IMR-90 (cell line): Measurements from ENCODE around the gene ANKH. TPM values are rescaled to one million over a fixed set of nuclear protein-coding genes. Genes with fewer than 3 reads are reported as not detected.

ENCODE experiments used
- ATAC-seq: fragments of 200-7000 bp; cut with Tn5 transposase; 2 replicates; pipeline ENCODE4 v1.9.1; 2020; ENCODE audit warnings: low read depth, mild to moderate bottlenecking, moderate library complexity
- BruUV-seq: library from RNA; stranded (reverse); fragments of 400-500 nt; replicated peaks from 2 replicates; lab custom pipeline; 2021; lab: Mats Ljungman, UMichigan
- CTCF ChIA-PET: fragments of 300-600 bp; formaldehyde crosslinking; extraction: SDS; loops from one replicate; lab custom pipeline; 2021; ENCODE audit warnings: antibody characterized with exemption; lab: Yijun Ruan, JAX
- POLR2A ChIA-PET: fragments of 300-600 bp; sonication (Branson Sonifier 250); formaldehyde crosslinking; loops from one replicate; lab custom pipeline; 2022; ENCODE audit warnings: antibody characterized with exemption; ENCODE audit not compliant: unreplicated experiment; lab: Charles Lee
- DNase-seq: peaks from one replicate; pipeline ENCODE4 v3.0.0; 2013
- H2AFZ ChIP-seq: replicated peaks from 2 replicates; pipeline ENCODE3; 2013; ENCODE audit warnings: low read length, mild to moderate bottlenecking; ENCODE audit not compliant: poor library complexity
- H2AK5ac ChIP-seq: 2 replicates; pipeline ENCODE4 v1.6.1; 2013; ENCODE audit warnings: low read depth, low read length, inconsistent platforms
- H2AK9ac ChIP-seq: replicated peaks from 2 replicates; pipeline ENCODE3; 2013; ENCODE audit warnings: mild to moderate bottlenecking, low read depth, low read length, moderate library complexity; ENCODE audit not compliant: poor library complexity
- H2BK120ac ChIP-seq: 2 replicates; pipeline ENCODE4 v1.6.1; 2013; ENCODE audit warnings: low read depth, low read length, inconsistent platforms
- H2BK15ac ChIP-seq: 3 replicates; pipeline ENCODE4 v1.6.1; 2013; ENCODE audit warnings: low read depth, low read length, inconsistent platforms
- H2BK20ac ChIP-seq: 2 replicates; pipeline ENCODE4 v1.6.1; 2013; ENCODE audit warnings: low read depth, mild to moderate bottlenecking, inconsistent platforms, low read length, moderate library complexity
- H2BK5ac ChIP-seq: 2 replicates; pipeline ENCODE4 v1.6.1; 2013; ENCODE audit warnings: mild to moderate bottlenecking, low read depth, low read length, inconsistent platforms; ENCODE audit not compliant: poor library complexity, severe bottlenecking
- H3K14ac ChIP-seq: replicated peaks from 2 replicates; pipeline ENCODE4 v1.6.1; 2013; ENCODE audit warnings: low read depth, low read length, inconsistent platforms
- H3K18ac ChIP-seq: 2 replicates; pipeline ENCODE4 v1.6.1; 2013; ENCODE audit warnings: low read depth, low read length, control low read depth
- H3K23ac ChIP-seq: 2 replicates; pipeline ENCODE4 v1.6.1; 2013; ENCODE audit warnings: low read depth, low read length, inconsistent platforms
- H3K27ac ChIP-seq: 2 replicates; pipeline ENCODE4 v1.5.1; 2013; ENCODE audit warnings: mild to moderate bottlenecking, control low read depth, low read length; ENCODE audit not compliant: insufficient read depth
- H3K27me3 ChIP-seq: 2 replicates; pipeline ENCODE4 v1.6.1; 2013; ENCODE audit warnings: low read length; ENCODE audit not compliant: control insufficient read depth, insufficient read depth
- H3K36me3 ChIP-seq: 2 replicates; pipeline ENCODE4 v1.6.1; 2013; ENCODE audit warnings: low read length, mixed read lengths; ENCODE audit not compliant: control insufficient read depth, insufficient read depth
- H3K4ac ChIP-seq: 2 replicates; pipeline ENCODE4 v1.6.1; 2013; ENCODE audit warnings: low read depth, low read length, inconsistent platforms
- H3K4me1 ChIP-seq: 2 replicates; pipeline ENCODE4 v1.6.1; 2013; ENCODE audit warnings: low read length, mixed read lengths; ENCODE audit not compliant: control insufficient read depth, insufficient read depth
- H3K4me2 ChIP-seq: 2 replicates; pipeline ENCODE4 v1.6.1; 2013; ENCODE audit warnings: low read depth, mild to moderate bottlenecking, control low read depth, low read length, moderate library complexity
- H3K4me3 ChIP-seq: 2 replicates; pipeline ENCODE4 v1.5.1; 2013; ENCODE audit warnings: low read depth, mild to moderate bottlenecking, control low read depth, low read length, moderate library complexity; ENCODE audit not compliant: insufficient read depth
- H3K56ac ChIP-seq: 2 replicates; pipeline ENCODE4 v1.6.1; 2013; ENCODE audit warnings: low read length, inconsistent platforms; ENCODE audit not compliant: insufficient read depth; ENCODE audit errors: extremely low read depth
- H3K79me1 ChIP-seq, 2 experiments: 2 replicates each; pipeline ENCODE4 v1.6.1; 2013; ENCODE audit warnings: low read length in 2 of 2, inconsistent platforms in 1 of 2, low read depth in 1 of 2
- H3K9ac ChIP-seq: 2 replicates; pipeline ENCODE4 v1.6.1; 2013; ENCODE audit warnings: low read depth, low read length, control low read depth
- H3K9me1 ChIP-seq: 2 replicates; pipeline ENCODE4 v1.6.1; 2013; ENCODE audit warnings: low read length, inconsistent platforms; ENCODE audit not compliant: insufficient read depth
- H3K9me3 ChIP-seq: 2 replicates; pipeline ENCODE4 v1.6.1; 2013; ENCODE audit warnings: low read length; ENCODE audit not compliant: control insufficient read depth, insufficient read depth
- H4K20me1 ChIP-seq: 2 replicates; pipeline ENCODE4 v1.6.1; 2013; ENCODE audit warnings: low read length, inconsistent platforms; ENCODE audit not compliant: insufficient read depth
- H4K5ac ChIP-seq: 2 replicates; pipeline ENCODE4 v1.6.1; 2013; ENCODE audit warnings: mild to moderate bottlenecking, low read depth, low read length, control low read depth
- H4K8ac ChIP-seq, 2 experiments: 2 replicates each; pipeline ENCODE4 v1.6.1; 2013; ENCODE audit warnings: low read depth in 2 of 2, low read length in 2 of 2, control low read depth in 1 of 2, inconsistent platforms in 1 of 2
- H4K91ac ChIP-seq: 2 replicates; pipeline ENCODE4 v1.6.1; 2013; ENCODE audit warnings: low read depth, low read length, inconsistent platforms; ENCODE audit not compliant: insufficient read depth
- CHD1 ChIP-seq: IDR thresholded peaks from 2 replicates; pipeline ENCODE4 v1.6.1; 2012; ENCODE audit warnings: low read depth, low read length, improper control_type of control experiment
- RAD21 ChIP-seq: IDR thresholded peaks from 2 replicates; pipeline ENCODE4 v1.6.1; 2012; ENCODE audit warnings: low read length, improper control_type of control experiment
- WGBS, 2 experiments: methylation state at CpG; one replicate each; pipeline versions ENCODE4 v1.1.5 to v1.1.7; 2013; ENCODE audit warnings: missing lambda C conversion rate in 2 of 2; ENCODE audit not compliant: insufficient read length in 1 of 2; ENCODE audit errors: extremely low coverage in 2 of 2; 5-methylcytosine and 5-hydroxymethylcytosine counted together
- dilution Hi-C: fragments of 300-500 bp; cut with HindIII; formaldehyde crosslinking; loops from one replicate; pipeline ENCODE4 v1.14.3; 2018; ENCODE audit warnings: low sequenced_read_pairs; ENCODE audit not compliant: unreplicated experiment
- in situ Hi-C: fragments of 300-500 bp; cut with MboI; formaldehyde crosslinking; loops from 3 replicates; pipeline ENCODE4 v1.14.3; 2019; ENCODE audit warnings: low sequenced_read_pairs, inconsistent platforms, mixed read lengths
- intact Hi-C: fragments of 100-400 bp; cut with micrococcal nuclease; formaldehyde crosslinking; loops from 2 replicates; pipeline ENCODE4 v1.10.0; 2022
- polyA plus RNA-seq, 3 experiments: library from polyadenylated mRNA; depleted of rRNA; stranded (reverse); fragments of >200 nt; gene quantifications; 2 replicates each; pipeline ENCODE4 v1.2.3, GENCODE V29; 2012; ENCODE audit warnings: low replicate concordance in 1 of 3
- total RNA-seq: library from RNA; depleted of rRNA; stranded (reverse); fragments of >200 nt; gene quantifications from 2 replicates; pipeline ENCODE4 v1.2.3, GENCODE V29; 2012

Gene ANKH
- total and polyA plus RNA-seq, 2 of the 4 experiments (the other 2 are of a cell fraction): 5.2 to 17.2 TPM

DNA sequence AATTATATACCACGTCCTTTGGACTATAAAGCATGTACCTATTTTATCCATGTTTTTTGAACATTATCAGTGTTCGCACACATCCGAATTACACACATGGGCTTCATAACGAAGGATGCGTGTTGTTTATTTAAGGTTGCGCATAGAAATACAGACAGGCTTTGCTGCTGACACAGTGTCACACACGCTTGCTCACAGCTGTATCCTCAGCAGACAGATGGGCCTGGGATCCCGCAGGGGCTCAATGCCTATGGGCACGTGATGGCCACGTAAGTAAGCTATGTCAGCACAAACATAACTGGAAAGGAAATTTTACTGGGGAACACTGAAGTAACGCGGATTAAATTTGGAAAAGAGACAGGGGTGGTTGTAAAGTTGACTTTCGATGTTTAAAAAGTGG is 130.4 kb downstream of the ANKH start:
- DNase-seq: no peak
- intact Hi-C loops (loop anchor here (5.0 kb wide), 1 partner anchor 131 kb away; the partner anchor contains the start of gene ANKH), in situ Hi-C loops (no loop called here), dilution Hi-C loops (no loop called here)
- H4K20me1 ChIP-seq: peaks cover 4% of the 10 kb centered on the region; the same call in 1 of the 2 replicates
- H2BK15ac ChIP-seq: no peak overlapping the region
- H4K91ac ChIP-seq: no peak overlapping the region
- no peak overlapping the region for H4K8ac ChIP-seq
- no peak overlapping the region for H3K4ac ChIP-seq
- H3K9ac ChIP-seq: no peak overlapping the region
- H3K27ac ChIP-seq: no peak overlapping the region
- H3K9me3 ChIP-seq: no peaks in the 10 kb centered on the region
- H3K36me3 ChIP-seq: no peaks in the 10 kb centered on the region; the same call in 1 of the 2 replicates
- H3K9me1 ChIP-seq: peaks cover 13% of the 10 kb centered on the region
- H2BK5ac ChIP-seq: no peak overlapping the region
- ChIA-PET CTCF (no interaction called here), POLR2A (interaction anchor here (0.5 kb wide), 1 partner anchor 48 kb away, joined by 5 read pairs; no protein-coding TSS in a partner anchor)
- no peak overlapping the region for H2AFZ ChIP-seq
- no peak overlapping the region for H3K4me2 ChIP-seq
- H3K56ac ChIP-seq: no peak overlapping the region
- 78% methylated on average over 6 of the region's 13 CpGs; no CpG with 5 or more reads in 1 of the 2 experiments for WGBS, 2 experiments
- peaks cover 5% of the 10 kb centered on the region for H3K4me1 ChIP-seq
- H2AK5ac ChIP-seq: no peak overlapping the region
- H3K14ac ChIP-seq: no peak overlapping the region
- no peak overlapping the region for H2BK120ac ChIP-seq
- H3K18ac ChIP-seq: no peak overlapping the region
- no peaks in the 10 kb centered on the region for H3K79me1 ChIP-seq
- no peak overlapping the region for H2BK20ac ChIP-seq
- BruUV-seq: no TSS peak
- TF ChIP-seq CHD1 (no peak), RAD21 (no peak)
- H4K5ac ChIP-seq: no peak overlapping the region
- H2AK9ac ChIP-seq: no peak overlapping the region
- ATAC-seq: no peak
- H3K4me3 ChIP-seq: no peak overlapping the region
- H3K27me3 ChIP-seq: no peaks in the 10 kb centered on the region
- no peak overlapping the region for H3K23ac ChIP-seq
